H1 (cell line): Measurements from ENCODE around the gene METTL9. TPM values are rescaled to one million over a fixed set of nuclear protein-coding genes. Genes with fewer than 3 reads are reported as not detected.

Source experiments
- CTCF ChIA-PET: fragments of 300-600 bp; sonication (Branson Sonifier 250); formaldehyde crosslinking; loops from one replicate; lab custom pipeline; 2021; ENCODE audit not compliant: partially characterized antibody; lab: Charles Lee
- POLR2A ChIA-PET: fragments of 300-600 bp; sonication (Branson Sonifier 250); formaldehyde crosslinking; loops from one replicate; lab custom pipeline; 2021; ENCODE audit warnings: inconsistent platforms; ENCODE audit not compliant: partially characterized antibody; lab: Charles Lee
- DNase-seq, 2 experiments: peaks; one replicate each; pipeline versions ENCODE4 v3.0.0 to v3.0.0-alpha.2; 2010 to 2022; ENCODE audit warnings: low spot score in 2 of 2, low read depth in 1 of 2, mixed read lengths in 1 of 2
- FAIRE-seq: peaks from 2 replicates; lab custom pipeline; 2011; peaks lifted over from hg19 to GRCh38; lab: Jason Lieb, UNC
- H2AFZ ChIP-seq: 2 replicates; pipeline ENCODE4 v1.8.1; 2012; ENCODE audit warnings: low read length, inconsistent platforms
- H2AK5ac ChIP-seq: 2 replicates; pipeline ENCODE4 v1.6.1; 2013; ENCODE audit warnings: low read depth, low read length
- H2BK120ac ChIP-seq: replicated peaks from 2 replicates; pipeline ENCODE3; 2013; ENCODE audit warnings: low read depth, low read length, inconsistent platforms
- H2BK12ac ChIP-seq: 2 replicates; pipeline ENCODE4 v1.6.1; 2013; ENCODE audit warnings: low read depth, low read length
- H2BK15ac ChIP-seq: 2 replicates; pipeline ENCODE4 v1.6.1; 2013; ENCODE audit warnings: low read length
- H2BK20ac ChIP-seq: 2 replicates; pipeline ENCODE4 v1.6.1; 2013; ENCODE audit warnings: low read length
- H2BK5ac ChIP-seq: 2 replicates; pipeline ENCODE4 v1.6.1; 2013; ENCODE audit warnings: low read depth, low read length
- H3K14ac ChIP-seq: 2 replicates; pipeline ENCODE4 v1.6.1; 2013; ENCODE audit warnings: inconsistent platforms; ENCODE audit not compliant: insufficient read length
- H3K18ac ChIP-seq: 2 replicates; pipeline ENCODE4 v1.6.1; 2013; ENCODE audit warnings: low read length; ENCODE audit errors: extremely low read depth
- H3K23ac ChIP-seq: 2 replicates; pipeline ENCODE4 v1.6.1; 2013; ENCODE audit warnings: inconsistent platforms; ENCODE audit not compliant: insufficient read length
- H3K23me2 ChIP-seq: 2 replicates; pipeline ENCODE4 v1.6.1; 2013; ENCODE audit warnings: low read depth, low read length
- H3K27ac ChIP-seq: 2 replicates; pipeline ENCODE4 v1.6.1; 2011; ENCODE audit warnings: low read depth, low read length, inconsistent platforms
- H3K27me3 ChIP-seq, 4 experiments: replicated peaks in 1 of 4; 1 replicate in 1 of 4; 2 replicates in 3 of 4; pipeline versions ENCODE4 v1.6.1 to v1.8.1; 2011 to 2013; ENCODE audit warnings: low read length in 3 of 4, mild to moderate bottlenecking in 3 of 4, inconsistent platforms in 2 of 4, mixed read lengths in 2 of 4, moderate library complexity in 1 of 4; ENCODE audit not compliant: control insufficient read depth in 3 of 4, insufficient read depth in 3 of 4; ENCODE audit errors: extremely low read depth in 1 of 4
- H3K36me3 ChIP-seq, 4 experiments: 2 replicates each; pipeline versions ENCODE4 v1.6.1 to v1.8.1; 2011 to 2013; ENCODE audit warnings: mild to moderate bottlenecking in 4 of 4, low read length in 3 of 4, moderate library complexity in 2 of 4, control low read depth in 1 of 4, inconsistent platforms in 1 of 4; ENCODE audit not compliant: insufficient read depth in 4 of 4, control insufficient read depth in 2 of 4
- H3K4ac ChIP-seq: replicated peaks from 2 replicates; pipeline ENCODE3; 2013; ENCODE audit warnings: low read length, low read depth, mixed read lengths, inconsistent platforms; ENCODE audit not compliant: insufficient read length
- H3K4me1 ChIP-seq, 4 experiments: replicated peaks in 1 of 4; 1 replicate in 1 of 4; 2 replicates in 3 of 4; pipeline versions ENCODE4 v1.6.1 to v1.8.1; 2011 to 2013; ENCODE audit warnings: low read length in 3 of 4, inconsistent platforms in 2 of 4, mixed read lengths in 1 of 4; ENCODE audit not compliant: insufficient read depth in 4 of 4, control insufficient read depth in 3 of 4
- H3K4me2 ChIP-seq, 2 experiments: 2 replicates each; pipeline versions ENCODE4 v1.6.1 to v1.8.1; 2011 to 2013; ENCODE audit warnings: low read depth in 2 of 2, low read length in 2 of 2, control low read depth in 1 of 2, inconsistent platforms in 1 of 2, mild to moderate bottlenecking in 1 of 2; ENCODE audit not compliant: insufficient read depth in 1 of 2
- H3K4me3 ChIP-seq, 4 experiments: fragments of 200-600, 300-600 bp in 1 of 4; sonication (generic), shearing (Covaris generic), sonication (Bioruptor Twin) in 1 of 4; 2 replicates each; pipeline versions ENCODE4 v1.5.1 to v1.8.1; 2011 to 2016; ENCODE audit warnings: low read length in 4 of 4, low read depth in 3 of 4, control low read depth in 2 of 4, inconsistent platforms in 2 of 4, mild to moderate bottlenecking in 2 of 4, mixed read lengths in 1 of 4, moderate library complexity in 1 of 4; ENCODE audit not compliant: insufficient read depth in 2 of 4; ENCODE audit errors: extremely low read depth in 1 of 4
- H3K56ac ChIP-seq: replicated peaks from 2 replicates; pipeline ENCODE3; 2013; ENCODE audit warnings: low read depth, mild to moderate bottlenecking, mixed read lengths, low read length, inconsistent platforms; ENCODE audit not compliant: insufficient read length
- H3K79me1 ChIP-seq: 2 replicates; pipeline ENCODE4 v1.6.1; 2013; ENCODE audit warnings: low read depth, low read length, control low read depth
- H3K79me2 ChIP-seq, 2 experiments: 2 replicates each; pipeline versions ENCODE4 v1.6.1 to v1.8.1; 2012 to 2013; ENCODE audit warnings: low read length in 2 of 2, mild to moderate bottlenecking in 2 of 2, inconsistent platforms in 1 of 2; ENCODE audit not compliant: insufficient read depth in 2 of 2, control insufficient read depth in 1 of 2
- H3K9ac ChIP-seq, 4 experiments: replicated peaks in 1 of 4; 1 replicate in 1 of 4; 2 replicates in 3 of 4; pipeline versions ENCODE4 v1.6.1 to v1.8.1; 2011 to 2013; ENCODE audit warnings: low read depth in 3 of 4, low read length in 3 of 4, control low read depth in 2 of 4, mild to moderate bottlenecking in 2 of 4, moderate library complexity in 2 of 4, inconsistent platforms in 1 of 4; ENCODE audit errors: extremely low read depth in 1 of 4
- H3K9me3 ChIP-seq, 2 experiments: 2 replicates each; pipeline versions ENCODE4 v1.6.1 to v1.8.1; 2012 to 2013; ENCODE audit warnings: mild to moderate bottlenecking in 2 of 2, moderate library complexity in 2 of 2, control low read depth in 1 of 2, inconsistent platforms in 1 of 2, low read depth in 1 of 2, low read length in 1 of 2, mixed read lengths in 1 of 2; ENCODE audit not compliant: insufficient read depth in 2 of 2
- H4K20me1 ChIP-seq, 2 experiments: replicated peaks in 1 of 2; 2 replicates each; pipeline versions ENCODE3 to v1.8.1; 2011 to 2013; ENCODE audit warnings: inconsistent platforms in 2 of 2, low read length in 2 of 2, mild to moderate bottlenecking in 1 of 2; ENCODE audit not compliant: insufficient read depth in 2 of 2, control insufficient read depth in 1 of 2
- H4K5ac ChIP-seq: 2 replicates; pipeline ENCODE4 v1.6.1; 2013; ENCODE audit warnings: low read length, low read depth, mixed read lengths, inconsistent platforms; ENCODE audit not compliant: insufficient read length
- H4K8ac ChIP-seq: 2 replicates; pipeline ENCODE4 v1.8.0; 2013; ENCODE audit warnings: mild to moderate bottlenecking, moderate library complexity, low read length, inconsistent platforms; ENCODE audit not compliant: insufficient read depth; ENCODE audit errors: extremely low read depth
- H4K91ac ChIP-seq: replicated peaks from 2 replicates; pipeline ENCODE3; 2013; ENCODE audit warnings: low read length, mixed read lengths, inconsistent platforms; ENCODE audit not compliant: insufficient read length
- MAFK ChIP-seq: IDR thresholded peaks from 2 replicates; pipeline ENCODE4 v1.6.1; 2012; ENCODE audit warnings: low read depth, mild to moderate bottlenecking, improper control_type of control experiment, low read length
- PHF8 ChIP-seq: fragments of 200-600 bp; sonication (generic); conservative IDR thresholded peaks from 2 replicates; pipeline ENCODE4 v1.7.1; 2012; ENCODE audit warnings: low read depth, mild to moderate bottlenecking, inconsistent platforms, low read length, moderate library complexity
- WGBS, 2 experiments: shearing (Covaris generic) in 1 of 2; methylation state at CpG; one replicate each; pipeline versions ENCODE4 v1.1.6 to v1.1.7; 2013 to 2015; ENCODE audit warnings: low lambda C conversion rate in 2 of 2, mixed read lengths in 2 of 2, inconsistent platforms in 1 of 2, low coverage in 1 of 2, missing lambda C conversion rate in 1 of 2; ENCODE audit not compliant: insufficient replicate concordance in 2 of 2, insufficient coverage in 1 of 2, insufficient read length in 1 of 2; ENCODE audit errors: extremely low coverage in 1 of 2, missing lambda C conversion rate in 1 of 2; 5-methylcytosine and 5-hydroxymethylcytosine counted together
- polyA plus RNA-seq, 7 experiments: library from polyadenylated mRNA; depleted of rRNA in 3 of 7; stranded (reverse) in 5 of 7; unstranded in 2 of 7; fragments of >200 nt in 5 of 7; fragments of 200-250 nt in 2 of 7; gene quantifications; 1 replicate in 5 of 7; 2 replicates in 1 of 7; 4 replicates in 1 of 7; pipeline versions ENCODE4 v1.2.1 to v1.2.3, GENCODE V29; 2011 to 2013; ENCODE audit warnings: missing spikeins in 2 of 7, mixed read lengths in 2 of 7
- total RNA-seq: library from RNA; stranded (reverse); fragmentation: NEBNext Ultra II Directional; extraction: Animal tissue kit (Norgen Biotek cat#: 25700); gene quantifications from 2 replicates; pipeline ENCODE4 v1.2.1, GENCODE V29; 2021

Gene METTL9
- total and polyA plus RNA-seq, 2 of the 8 experiments (the other 6 are each of a cell fraction or from before 2014, with no cell fraction given) = 45.4 to 112 TPM

GRCh38 chr16:21683184-21683583 is 83.8 kb downstream of the METTL9 start:
- H3K4me3 ChIP-seq = no peak overlapping the region
- ChIA-PET CTCF (interaction anchor here (0.7 to 8.6 kb wide), 11 partner anchors 11 to 1695 kb away, joined by 3 to 93 read pairs (median 5); no protein-coding TSS in a partner anchor), POLR2A (interaction anchor here (0.7 kb wide), 1 partner anchor 29 kb away, joined by 4 read pairs; no protein-coding TSS in a partner anchor)
- H4K91ac ChIP-seq = no peak overlapping the region
- H2BK12ac ChIP-seq = no peak overlapping the region
- no peak for FAIRE-seq
- H3K14ac ChIP-seq = no peak overlapping the region
- H3K79me2 ChIP-seq = no peaks in the 10 kb centered on the region
- no peak overlapping the region for H3K4ac ChIP-seq
- no peaks in the 10 kb centered on the region for H3K4me1 ChIP-seq
- H4K5ac ChIP-seq = no peak overlapping the region
- H3K23ac ChIP-seq = no peak overlapping the region
- TF ChIP-seq MAFK (0 out of 2 replicates have a peak, but pooled peaks have one; percentile 18), PHF8 (no peak)
- H3K9me3 ChIP-seq = no peaks in the 10 kb centered on the region
- no peak overlapping the region for H2BK120ac ChIP-seq
- no peaks in the 10 kb centered on the region for H3K79me1 ChIP-seq
- no peak overlapping the region for H4K8ac ChIP-seq
- H4K20me1 ChIP-seq = no peaks in the 10 kb centered on the region
- H3K56ac ChIP-seq = no peak overlapping the region
- H3K27me3 ChIP-seq = no peaks in the 10 kb centered on the region
- no peak overlapping the region for H2BK5ac ChIP-seq
- no peak overlapping the region for H3K9ac ChIP-seq
- H2BK20ac ChIP-seq = no peak overlapping the region
- no peak overlapping the region for H2AFZ ChIP-seq
- H3K36me3 ChIP-seq = no peaks in the 10 kb centered on the region
- no peak overlapping the region for H3K4me2 ChIP-seq
- no peak overlapping the region for H3K27ac ChIP-seq
- DNase-seq = no peak
- WGBS, 2 experiments = 83% methylated on average over 3 of the region's 3 CpGs; no CpG with 5 or more reads in 1 of the 2 experiments
- H2AK5ac ChIP-seq = no peak overlapping the region
- H3K18ac ChIP-seq = no peak overlapping the region
- H3K23me2 ChIP-seq = no peaks in the 10 kb centered on the region; the same call in 1 of the 2 replicates
- H2BK15ac ChIP-seq = no peak overlapping the region
